Esophagus squamous epithelium (tissue), 5 donors: ENCODE data around the gene PCDHB16. TPM values are rescaled to one million over a fixed set of nuclear protein-coding genes. Genes with fewer than 3 reads are reported as not detected.
"Not testable (repeated sequence)": the region's sequence is repeated elsewhere in the genome, so short reads cannot be mapped to it uniquely, and the experiment has no call there.

Source experiments
- DNase-seq: peaks from one replicate; lab custom pipeline; 2025; lab: John Stamatoyannopoulos, UW
- H3K27ac ChIP-seq, 4 donors: fragments of 200-600 bp; sonication (generic); one replicate each; pipeline ENCODE4 v1.5.1; 2016 to 2019; ENCODE audit warnings: mild to moderate bottlenecking in 1 of 4
- H3K27me3 ChIP-seq, 4 donors: fragments of 200-600 bp; sonication (generic); 1 replicate in 3 of 4; 2 replicates in 1 of 4; pipeline versions ENCODE4 v1.5.1 to v1.6.0; 2017 to 2021; ENCODE audit warnings: antibody characterized with exemption in 1 of 4
- H3K36me3 ChIP-seq, 3 donors: fragments of 200-600 bp; sonication (generic); one replicate each; pipeline ENCODE4 v1.5.1; 2016 to 2019
- H3K4me1 ChIP-seq, 3 donors: fragments of 200-600 bp; sonication (generic); one replicate each; pipeline ENCODE4 v1.5.1; 2017 to 2019
- H3K4me3 ChIP-seq, 4 donors: fragments of 200-600 bp; sonication (generic); 1 replicate in 3 of 4; 2 replicates in 1 of 4; pipeline ENCODE4 v1.5.1; 2016 to 2019; ENCODE audit warnings: mild to moderate bottlenecking in 2 of 4, moderate library complexity in 1 of 4
- H3K9me3 ChIP-seq, 3 donors: fragments of 200-600 bp; sonication (generic); one replicate each; pipeline ENCODE4 v1.5.1; 2016 to 2019
- CTCF ChIP-seq, 6 experiments: fragments of 450-650 bp in 4 of 6; fragments of 200-600 bp in 2 of 6; sonication (generic) in 2 of 6; IDR thresholded peaks; one replicate each; pipeline ENCODE4 v1.5.1; 2016 to 2019; ENCODE audit warnings: antibody characterized with exemption in 6 of 6, mild to moderate bottlenecking in 4 of 6, moderate library complexity in 4 of 6
- POLR2A ChIP-seq, 4 donors: fragments of 450-650 bp; IDR thresholded peaks; one replicate each; pipeline ENCODE4 v1.6.1; 2017; ENCODE audit warnings: antibody characterized with exemption in 4 of 4, mild to moderate bottlenecking in 4 of 4, moderate library complexity in 3 of 4
- WGBS, 2 donors: methylation state at CpG; one replicate each; pipeline ENCODE4 v1.1.5; 2018; 5-methylcytosine and 5-hydroxymethylcytosine counted together
- intact Hi-C: fragments of 100-400 bp; cut with DNase I; formaldehyde crosslinking; loops from one replicate; pipeline ENCODE4 v1.15.0; 2022
- total RNA-seq, 4 donors: library from RNA; depleted of rRNA; stranded (reverse); fragments of >200 nt; gene quantifications; one replicate each; pipeline ENCODE4 v1.1.0, GENCODE V29; 2016
- donor health status: DM: yes; HTN: yes; CAD: no.

The PCDHB16 gene
- total RNA-seq, 4 donors from 2014 or later, result 0.11 to 1.3 (median 0.61) TPM

GRCh38 chr5:141196363-141196762 is 14.2 kb downstream of the PCDHB16 start:
- H3K9me3 ChIP-seq, result peaks cover 0 to 79% (median 30%) of the 10 kb centered on the region in 3 donors
- no peak overlapping the region for H3K4me3 ChIP-seq
- DNase-seq, result no peak
- H3K4me1 ChIP-seq, result no peaks in the 10 kb centered on the region
- intact Hi-C loops, result no loop called here
- H3K27ac ChIP-seq, result no peak overlapping the region
- no peaks in the 10 kb centered on the region for H3K36me3 ChIP-seq
- H3K27me3 ChIP-seq, result no peaks in the 10 kb centered on the region
- no peak for TF ChIP-seq CTCF (IDR thresholded peaks at IDR 0.05)
- no peak for TF ChIP-seq POLR2A (IDR thresholded peaks at IDR 0.05)
- 46 to 47% methylated on average over 3 of the region's 3 CpGs for WGBS, 2 donors

- Histone ChIP-seq H3K9me3 (peaks cover 0 to 87% (median 47%) of the 10 kb centered on the region in 3 donors), H3K27me3 (no peaks in the 10 kb centered on the region), H3K4me1 (no peaks in the 10 kb centered on the region), H3K4me3 (peak within 1 kb of the TSS in 2 of 4 donors; percentile 14 to 32), H3K36me3 (no peaks in the 10 kb centered on the region), H3K27ac (no peak within 1 kb of the TSS)
- intact Hi-C loops, result no loop called here
- 35 to 48% methylated on average over 19 to 20 of the region's 21 CpGs for WGBS, 2 donors
- DNase-seq, result no peak
- TF ChIP-seq POLR2A (IDR thresholded peaks at IDR 0.05), result no peak
- peak in 1 of 6 experiments; percentile 17 for TF ChIP-seq CTCF (IDR thresholded peaks at IDR 0.05)
Measured at GRCh38 chr5:141199359-141200235, 17.4 kb downstream of the PCDHB16 start, which contains the start of gene PCDHB11. Gene PCDHB11, plus strand, starts transcription at chr5:141199627. Its CDS starts 148 bp downstream, at chr5:141199775.

GRCh38 chr5:141201126-141201525 is 18.9 kb downstream of the PCDHB16 start:
- H3K27ac ChIP-seq, intact Hi-C loops, H3K4me3 ChIP-seq, H3K27me3 ChIP-seq, H3K36me3 ChIP-seq, DNase-seq, H3K4me1 ChIP-seq: not testable (repeated sequence)
- H3K9me3 ChIP-seq, result peaks cover 0 to 81% (median 37%) of the 10 kb centered on the region in 3 donors
- WGBS, 2 donors, result 34 to 53% methylated on average over 6 to 10 of the region's 38 CpGs

GRCh38 chr5:141201646-141202045 is 19.5 kb downstream of the PCDHB16 start:
- H3K4me3 ChIP-seq, H3K4me1 ChIP-seq, H3K36me3 ChIP-seq, intact Hi-C loops, H3K27ac ChIP-seq, H3K27me3 ChIP-seq, DNase-seq: not testable (repeated sequence)
- peaks cover 0 to 76% (median 31%) of the 10 kb centered on the region in 3 donors for H3K9me3 ChIP-seq
- 50 to 57% methylated on average over 4 to 9 of the region's 35 CpGs for WGBS, 2 donors

GRCh38 chr5:141208478-141208877 is 26.3 kb downstream of the PCDHB16 start, which contains the start of gene PCDHB12:
Gene PCDHB12, plus strand, starts transcription at chr5:141208719. Its CDS starts 189 bp downstream, at chr5:141208908.
- peaks cover 0 to 24% (median 0%) of the 10 kb centered on the region in 4 donors for H3K27me3 ChIP-seq
- no peak within 1 kb of the TSS for H3K27ac ChIP-seq
- H3K4me3 ChIP-seq, result peak within 1 kb of the TSS in 1 of 4 donors; percentile 5
- H3K4me1 ChIP-seq, result no peaks in the 10 kb centered on the region
- no peaks in the 10 kb centered on the region for H3K36me3 ChIP-seq
- TF ChIP-seq POLR2A (IDR thresholded peaks at IDR 0.05) (no peak), CTCF (IDR thresholded peaks at IDR 0.05) (no peak)
- H3K9me3 ChIP-seq, result peaks cover 0 to 44% (median 16%) of the 10 kb centered on the region in 3 donors
- 32 to 43% methylated on average over 11 of the region's 11 CpGs for WGBS, 2 donors
- no peak for DNase-seq
- intact Hi-C loops, result no loop called here

GRCh38 chr5:141210281-141210680 is 28.1 kb downstream of the PCDHB16 start:
- intact Hi-C loops, H3K4me3 ChIP-seq, H3K27ac ChIP-seq, DNase-seq, H3K4me1 ChIP-seq, H3K36me3 ChIP-seq: not testable (repeated sequence)
- peaks cover 0 to 24% (median 0%) of the 10 kb centered on the region in 4 donors for H3K27me3 ChIP-seq
- 39 to 60% methylated on average over 4 to 8 of the region's 39 CpGs for WGBS, 2 donors
- peaks cover 0 to 41% (median 20%) of the 10 kb centered on the region in 3 donors for H3K9me3 ChIP-seq

- H3K4me3 ChIP-seq, H3K4me1 ChIP-seq, H3K36me3 ChIP-seq, H3K27ac ChIP-seq, DNase-seq, intact Hi-C loops: not testable (repeated sequence)
- Histone ChIP-seq H3K27me3 (peaks cover 0 to 24% (median 0%) of the 10 kb centered on the region in 4 donors), H3K9me3 (peaks cover 0 to 45% (median 23%) of the 10 kb centered on the region in 3 donors)
- WGBS, 2 donors, result no CpG with 5 or more reads among the region's 27 CpGs
Measured at GRCh38 chr5:141210849-141211248, 28.7 kb downstream of the PCDHB16 start.
